Measurements from ENCODE around the gene DGKG. TPM values are rescaled to one million over a fixed set of nuclear protein-coding genes. Genes with fewer than 3 reads are reported as not detected.

Gene DGKG
- polyA plus RNA-seq, 3 donors, result 4.2 to 9.2 (median 4.3) TPM

GRCh38 chr3:186374376-186374775, 12.3 kb upstream of the DGKG start:
- Histone ChIP-seq H3K27ac (ENCODE audit: low read depth in 1 of 2, low read length in 2 of 2) (peak overlapping the region; percentile 44 to 70), H2AFZ (ENCODE audit: insufficient read depth, low read depth, low read length, poor library complexity, severe bottlenecking) (no peak overlapping the region), H3K4me3 (replicated peaks in 1 of 3; ENCODE audit: low read depth in 2 of 3, low read length in 3 of 3) (peak overlapping the region in 1 of 3 experiments; percentile 55), H3K9ac (ENCODE audit: insufficient read depth, low read length, poor library complexity, severe bottlenecking) (peak overlapping the region; percentile 12), H3K4me2 (replicated peaks; ENCODE audit: extremely low read depth, low read length, poor library complexity, severe bottlenecking) (peak overlapping the region; percentile 63), H3K9me3 (replicated peaks in 1 of 2; ENCODE audit: control insufficient read depth in 1 of 2, insufficient read depth in 1 of 2, low read length in 2 of 2) (no peaks in the 10 kb centered on the region), H3K4me1 (ENCODE audit: control insufficient read depth in 1 of 2, insufficient read depth in 2 of 2, low read length in 2 of 2) (peaks cover 55 to 61% of the 10 kb centered on the region in 2 donors), H3K36me3 (replicated peaks in 1 of 2; ENCODE audit: control insufficient read depth in 1 of 2, insufficient read depth in 2 of 2, low read length in 2 of 2) (no peaks in the 10 kb centered on the region), H3K79me2 (ENCODE audit: insufficient read depth, low read length) (peaks cover 4% of the 10 kb centered on the region), H4K20me1 (ENCODE audit: insufficient read depth, low read length) (no peaks in the 10 kb centered on the region), H3K27me3 (ENCODE audit: control insufficient read depth in 2 of 2, insufficient read depth in 2 of 2, low read length in 2 of 2) (no peaks in the 10 kb centered on the region)
- Mint-ChIP-seq H3K27me3 (ENCODE audit: low read depth in 3 of 3) (peaks cover 0 to 3% (median 1%) of the 10 kb centered on the region in 3 donors), H3K4me3 (peak overlapping the region in 1 of 2 donors; percentile 82), H3K4me1 (peaks cover 65% of the 10 kb centered on the region), H3K27ac (peak overlapping the region; percentile 72 to 92 (median 87)), H3K36me3 (peaks cover 0 to 6% of the 10 kb centered on the region in 2 donors), H3K9me3 (peaks cover 0 to 6% (median 4%) of the 10 kb centered on the region in 7 donors)
- TF ChIP-seq CTCF (IDR thresholded peaks at IDR 0.05), result no peak
- WGBS (ENCODE audit: insufficient coverage), result 6% methylated on average over 4 of the region's 4 CpGs
- intact Hi-C loops (cut with micrococcal nuclease), result no loop called here
- DNase-seq, result peak; percentile 39 to 77 (median 68)

- H3K27me3 ChIP-seq (ENCODE audit: control insufficient read depth in 2 of 2, insufficient read depth in 2 of 2, low read length in 2 of 2), result no peaks in the 10 kb centered on the region
- H3K36me3 ChIP-seq (replicated peaks in 1 of 2; ENCODE audit: control insufficient read depth in 1 of 2, insufficient read depth in 2 of 2, low read length in 2 of 2), result no peaks in the 10 kb centered on the region
- Mint-ChIP-seq H3K4me1 (peaks cover 88% of the 10 kb centered on the region), H3K4me3 (no peak overlapping the region), H3K36me3 (no peaks in the 10 kb centered on the region), H3K9me3 (no peaks in the 10 kb centered on the region), H3K27ac (no peak overlapping the region), H3K27me3 (ENCODE audit: low read depth in 3 of 3) (peaks cover 0 to 2% (median 1%) of the 10 kb centered on the region in 3 donors)
- H3K79me2 ChIP-seq (ENCODE audit: insufficient read depth, low read length), result peaks cover 13% of the 10 kb centered on the region
- H3K4me3 ChIP-seq (replicated peaks in 1 of 3; ENCODE audit: low read depth in 2 of 3, low read length in 3 of 3), result no peak overlapping the region
- no peaks in the 10 kb centered on the region for H4K20me1 ChIP-seq (ENCODE audit: insufficient read depth, low read length)
- no peak overlapping the region for H3K9ac ChIP-seq (ENCODE audit: insufficient read depth, low read length, poor library complexity, severe bottlenecking)
- no peak overlapping the region for H2AFZ ChIP-seq (ENCODE audit: insufficient read depth, low read depth, low read length, poor library complexity, severe bottlenecking)
- intact Hi-C loops (cut with micrococcal nuclease), result loop anchor here (5.0 kb wide), 1 partner anchor 37 kb away; no protein-coding TSS in a partner anchor
- no peak for DNase-seq
- H3K4me2 ChIP-seq (replicated peaks; ENCODE audit: extremely low read depth, low read length, poor library complexity, severe bottlenecking), result no peak overlapping the region
- H3K9me3 ChIP-seq (replicated peaks in 1 of 2; ENCODE audit: control insufficient read depth in 1 of 2, insufficient read depth in 1 of 2, low read length in 2 of 2), result no peaks in the 10 kb centered on the region
- H3K27ac ChIP-seq (ENCODE audit: low read depth in 1 of 2, low read length in 2 of 2), result no peak overlapping the region
- no CpG with 5 or more reads among the region's 3 CpGs for WGBS (ENCODE audit: insufficient coverage)
- TF ChIP-seq CTCF (IDR thresholded peaks at IDR 0.05), result no peak
- H3K4me1 ChIP-seq (ENCODE audit: control insufficient read depth in 1 of 2, insufficient read depth in 2 of 2, low read length in 2 of 2), result peaks cover 72 to 83% of the 10 kb centered on the region in 2 donors
Observed at GRCh38 chr3:186369217-186369616, 7.2 kb upstream of the DGKG start.
